Endometrium (tissue), 2 donors: Measurements from ENCODE around the gene SIK1.
"Not testable (repeated sequence)": the region's sequence is repeated elsewhere in the genome, so short reads cannot be mapped to it uniquely, and the experiment has no call there.

Source experiments
- FAIRE-seq: peaks from 2 replicates; lab custom pipeline; 2012; peaks lifted over from hg19 to GRCh38; lab: Jason Lieb, UNC
- donor health status: control.
- donor health status: control.

The SIK1 gene

DNA sequence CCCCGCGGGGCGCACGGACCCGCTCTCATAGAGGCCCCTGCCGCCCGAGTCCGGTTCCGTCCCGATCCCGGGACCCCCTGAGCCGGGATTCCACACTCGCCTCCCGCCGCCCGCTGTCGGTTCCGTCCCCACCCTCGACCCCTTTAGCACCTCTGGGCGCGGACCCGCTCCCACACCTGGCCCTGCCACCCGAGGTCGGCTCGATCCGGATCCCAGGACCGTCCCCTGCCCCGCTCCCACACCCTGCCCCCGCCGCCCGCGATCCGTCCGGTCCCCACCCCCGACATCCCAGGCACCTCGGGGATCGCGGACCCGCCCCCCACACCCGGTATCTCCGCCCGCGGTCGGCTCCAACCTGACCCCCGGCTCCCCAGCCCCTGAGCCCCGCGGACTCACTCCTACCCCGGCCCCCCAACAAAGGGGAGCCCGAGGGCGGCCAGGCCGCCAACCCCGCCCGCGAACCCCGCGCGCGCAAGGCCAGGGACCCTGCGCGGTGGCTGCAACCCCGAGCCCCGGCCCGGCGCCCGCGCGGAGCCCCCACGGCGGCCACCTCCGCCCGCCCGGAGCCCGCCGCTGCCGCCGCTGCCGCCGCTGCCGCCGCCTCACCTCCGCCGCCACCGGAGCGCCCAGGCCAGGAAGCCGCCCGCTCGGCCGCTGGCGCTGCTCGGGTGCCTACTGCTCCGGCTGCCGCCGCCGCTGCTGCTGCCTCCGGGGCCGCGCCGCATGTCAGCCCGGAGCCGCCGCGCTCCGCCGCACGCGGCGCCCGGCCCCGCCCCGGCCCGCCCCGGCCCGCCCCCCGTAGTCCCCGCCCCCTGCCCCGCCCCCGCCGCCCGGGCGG lies at the start of gene SIK1:
TSS of gene SIK1 (minus strand) at position 728 of the 838 bp plus-strand sequence. CDS start 953 bp downstream, outside the sequence.
- not testable (repeated sequence) for FAIRE-seq

DNA sequence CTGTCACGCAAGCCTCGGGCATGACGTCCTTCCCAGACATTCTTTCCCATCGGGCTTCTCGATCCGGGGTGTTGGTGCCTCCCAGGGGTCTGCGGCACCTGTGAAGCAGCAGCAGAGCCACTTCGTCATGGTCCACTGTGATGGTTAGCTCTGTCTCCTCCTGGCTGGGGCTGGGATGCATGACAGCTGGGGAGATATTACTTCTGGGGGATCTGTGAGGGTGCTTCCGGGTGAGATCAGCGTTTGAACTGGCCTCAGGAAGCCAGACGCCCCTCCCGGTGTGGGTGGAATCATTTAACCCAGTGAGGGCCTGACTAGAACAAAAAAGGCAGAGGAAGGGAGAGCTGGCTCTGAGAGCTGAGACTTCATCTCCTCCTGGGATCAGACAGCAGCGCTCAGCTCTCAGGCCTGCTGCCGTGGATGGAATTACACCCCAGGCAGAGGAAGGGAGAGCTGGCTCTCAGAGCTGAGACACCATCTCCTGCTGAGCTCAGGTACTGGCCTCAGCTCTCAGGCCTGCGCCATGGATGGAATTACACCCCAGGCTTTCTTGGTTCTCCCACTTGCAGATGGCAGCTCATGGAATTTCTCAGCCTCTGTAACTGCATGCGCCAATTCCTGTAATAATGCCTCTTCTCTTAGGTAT lies 44.8 kb upstream of the SIK1 start:
- not testable (repeated sequence) for FAIRE-seq

DNA sequence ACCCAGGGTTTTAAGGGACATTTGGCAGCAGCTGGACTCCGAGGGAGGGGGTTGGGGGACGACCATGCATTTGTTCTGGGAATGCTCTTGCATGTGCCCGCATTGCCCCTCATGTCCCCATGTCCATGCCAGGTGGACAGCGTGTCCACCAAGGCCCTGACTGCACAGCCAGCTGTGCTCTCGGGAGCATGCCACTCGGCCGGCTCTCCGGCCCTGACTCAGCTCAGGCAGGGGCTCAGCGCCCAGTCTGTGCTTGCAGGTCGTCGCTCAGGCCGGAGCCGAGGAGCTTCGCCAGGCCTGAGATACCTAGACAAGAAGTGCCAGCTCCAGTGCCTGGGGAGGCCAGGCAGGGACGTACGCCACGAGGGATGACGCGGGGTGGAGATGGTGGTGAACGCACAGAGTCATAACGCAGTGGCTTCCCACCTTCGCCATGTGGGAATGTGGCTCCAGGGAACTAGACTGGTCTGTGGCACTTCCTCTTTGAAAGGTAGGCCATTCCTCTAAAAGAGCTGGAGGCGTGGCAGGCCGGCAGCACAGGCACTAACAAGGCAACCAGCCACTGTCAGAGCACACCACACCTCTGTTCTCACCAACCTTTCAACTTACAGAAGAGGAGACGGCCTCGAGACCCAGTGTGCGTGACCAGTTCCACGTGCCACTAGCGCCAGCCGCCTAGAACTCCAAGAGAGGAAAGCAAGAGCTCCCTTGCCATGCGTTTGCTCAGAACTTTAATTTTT lies 43.0 kb upstream of the SIK1 start:
- FAIRE-seq: not testable (repeated sequence)

- FAIRE-seq: no peak
Observed at GRCh38 chr21:43467785-43468184, 40.9 kb upstream of the SIK1 start.

DNA sequence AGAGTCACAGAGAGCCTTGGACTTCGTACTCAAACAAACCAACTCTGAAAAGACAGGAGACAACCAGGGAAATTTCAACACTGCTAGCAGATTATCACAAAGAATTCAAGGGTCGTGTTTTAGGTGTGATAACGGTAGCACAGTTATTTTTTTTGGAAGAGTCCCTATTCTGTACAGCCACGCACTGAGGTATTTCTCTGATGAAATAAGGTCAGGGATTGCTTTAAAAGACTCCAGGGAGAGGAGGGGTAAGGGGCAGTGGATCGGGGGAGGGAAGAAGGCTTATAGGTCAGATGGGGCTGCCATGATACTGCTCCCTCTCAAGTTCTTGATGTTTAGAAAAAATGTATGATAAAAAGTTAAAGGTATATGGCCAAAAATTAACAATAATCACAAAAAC lies 38.2 kb upstream of the SIK1 start:
- FAIRE-seq: not testable (repeated sequence)

DNA sequence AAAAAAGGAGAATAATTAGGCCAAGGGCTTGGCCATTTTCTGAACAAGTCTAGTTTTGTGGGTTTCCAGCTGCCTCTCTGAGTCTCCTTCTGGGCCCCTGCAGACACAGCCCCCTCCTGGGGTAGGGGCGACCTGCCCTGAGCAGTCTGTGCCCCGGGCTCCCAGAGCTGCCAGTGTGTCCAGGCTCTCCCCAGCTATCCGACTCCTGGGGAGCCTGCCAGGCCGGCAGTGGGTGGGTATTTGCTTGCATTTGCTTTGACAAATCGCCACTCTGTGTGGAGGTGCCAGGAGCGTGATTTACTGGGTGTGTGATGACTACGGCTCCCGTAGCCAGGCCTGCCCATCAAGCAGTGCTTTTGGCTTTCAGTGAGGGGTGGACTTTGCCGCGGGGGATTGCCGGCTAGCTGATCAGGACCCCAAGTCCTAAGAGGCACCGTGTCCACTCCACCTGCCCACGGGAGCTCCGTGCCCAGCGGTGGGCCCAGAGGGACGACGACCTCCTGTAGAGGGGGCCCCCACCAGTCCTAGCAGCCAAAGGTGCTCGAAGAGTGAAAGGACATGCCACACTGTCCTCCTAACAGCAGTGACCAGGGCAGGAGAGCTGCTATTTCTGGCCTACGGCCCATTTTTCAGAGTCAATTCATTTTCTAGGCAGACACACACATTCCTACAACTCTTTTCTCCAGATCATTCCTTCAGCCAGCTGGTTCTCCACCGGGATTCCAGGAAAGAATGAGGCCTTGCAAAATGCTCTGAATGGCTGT lies 36.7 kb upstream of the SIK1 start:
- not testable (repeated sequence) for FAIRE-seq

- not testable (repeated sequence) for FAIRE-seq
Observed at GRCh38 chr21:43462932-43463331, 36.0 kb upstream of the SIK1 start.

- FAIRE-seq: not testable (repeated sequence)
Observed at GRCh38 chr21:43460475-43460874, 33.5 kb upstream of the SIK1 start.

DNA sequence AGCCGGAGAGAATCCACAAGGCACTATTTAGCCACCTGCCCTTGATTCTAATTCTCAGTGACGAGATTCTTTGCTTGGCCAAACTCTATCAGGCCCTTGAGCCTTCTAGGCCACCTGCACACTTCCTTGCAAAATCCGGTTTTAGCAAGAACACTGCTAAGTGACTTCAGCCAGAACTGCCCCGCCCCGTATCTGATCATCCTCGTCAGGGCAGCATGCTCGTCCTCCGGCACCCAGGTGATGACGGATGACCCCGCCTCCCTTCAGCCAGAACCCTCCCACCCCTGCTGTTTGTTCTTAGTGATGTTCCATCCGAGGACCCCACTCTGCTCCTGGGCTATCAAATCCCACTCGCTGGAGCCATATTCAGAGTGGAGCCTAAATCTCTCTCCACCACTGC lies 32.1 kb upstream of the SIK1 start:
- FAIRE-seq: not testable (repeated sequence)

DNA sequence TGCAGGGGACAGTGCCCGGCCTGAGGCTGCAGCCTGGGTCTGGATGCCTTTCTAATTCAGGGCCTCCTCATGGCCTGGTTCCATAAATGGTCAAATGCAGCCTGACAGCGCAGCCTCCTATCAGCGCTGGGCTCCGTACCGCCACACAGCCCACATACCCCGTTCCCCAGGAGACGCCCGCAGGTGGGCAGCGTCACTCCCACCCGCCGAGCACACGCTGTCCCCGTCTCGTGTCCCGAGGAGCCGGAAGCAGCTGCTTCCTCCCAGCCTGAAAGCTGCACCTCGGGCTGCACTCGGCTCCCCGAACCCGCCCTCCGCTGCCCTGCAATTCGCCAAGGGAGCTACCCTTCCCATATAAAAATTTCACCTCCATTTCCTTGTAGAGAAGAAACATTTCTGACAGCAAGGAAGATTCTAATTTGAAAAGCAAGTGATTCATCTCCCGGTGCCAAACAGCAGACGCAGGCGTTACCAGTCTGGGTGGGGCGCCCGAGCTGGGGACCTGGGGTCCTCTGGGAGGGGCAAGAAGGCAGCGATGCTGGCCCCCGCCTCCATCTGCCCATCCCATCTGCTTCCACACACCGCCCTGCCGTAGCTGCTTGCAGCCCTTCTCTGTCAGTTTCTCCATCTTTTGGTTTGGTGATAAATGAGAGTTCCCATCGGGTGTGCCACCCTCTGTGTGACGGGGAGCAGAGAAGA lies 29.8 kb upstream of the SIK1 start:
- FAIRE-seq: not testable (repeated sequence)

DNA sequence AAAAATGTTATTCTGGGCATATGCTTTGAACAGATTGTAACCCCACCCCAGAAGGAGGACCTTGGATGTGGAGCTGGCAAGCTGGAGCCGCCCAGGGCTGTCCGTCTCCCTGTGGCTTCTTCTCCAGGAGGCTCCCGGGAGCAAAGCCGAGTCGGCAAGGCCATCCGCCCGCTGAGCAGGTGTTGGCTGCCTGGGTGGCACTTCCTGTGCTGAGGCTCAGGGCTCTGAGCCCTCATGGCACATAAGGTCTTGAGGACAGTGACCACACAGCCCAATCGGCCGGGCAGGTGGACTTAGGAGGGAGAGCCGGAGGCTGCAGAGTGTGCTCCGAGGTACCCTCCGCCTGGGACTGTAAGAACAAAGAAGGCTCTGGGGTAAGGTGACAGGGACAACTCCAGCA lies 28.8 kb upstream of the SIK1 start:
- FAIRE-seq: not testable (repeated sequence)

GRCh38 chr21:43454176-43454575 lies 27.2 kb upstream of the SIK1 start:
- FAIRE-seq: not testable (repeated sequence)

GRCh38 chr21:43451850-43452249 lies 24.9 kb upstream of the SIK1 start:
- FAIRE-seq: not testable (repeated sequence)

GRCh38 chr21:43450287-43450686 lies 23.4 kb upstream of the SIK1 start:
- FAIRE-seq: not testable (repeated sequence)

GRCh38 chr21:43447353-43447977 lies 20.5 kb upstream of the SIK1 start:
- not testable (repeated sequence) for FAIRE-seq

- FAIRE-seq: not testable (repeated sequence)
Observed at GRCh38 chr21:43446277-43446932, 19.5 kb upstream of the SIK1 start.

DNA sequence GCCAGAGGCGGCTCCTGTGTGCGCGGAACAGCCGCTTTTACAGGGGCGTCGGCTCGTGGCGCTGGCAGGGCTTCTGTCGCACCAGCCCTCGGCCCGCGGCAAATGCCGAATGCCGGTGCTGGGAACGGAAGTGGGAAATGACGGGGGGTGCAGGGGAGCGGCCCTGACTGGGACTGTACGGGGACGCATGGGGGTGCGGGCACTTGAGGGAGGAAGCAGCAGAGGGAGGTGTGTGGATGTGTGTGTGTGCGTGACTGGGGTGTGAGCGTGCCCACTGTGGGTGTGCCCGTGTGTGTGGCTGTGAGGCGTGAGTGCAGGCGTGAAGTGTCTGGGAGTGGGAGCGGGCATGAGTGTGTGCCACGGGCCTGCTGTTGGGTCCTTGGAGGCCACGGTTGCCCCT lies 17.6 kb upstream of the SIK1 start:
- not testable (repeated sequence) for FAIRE-seq

DNA sequence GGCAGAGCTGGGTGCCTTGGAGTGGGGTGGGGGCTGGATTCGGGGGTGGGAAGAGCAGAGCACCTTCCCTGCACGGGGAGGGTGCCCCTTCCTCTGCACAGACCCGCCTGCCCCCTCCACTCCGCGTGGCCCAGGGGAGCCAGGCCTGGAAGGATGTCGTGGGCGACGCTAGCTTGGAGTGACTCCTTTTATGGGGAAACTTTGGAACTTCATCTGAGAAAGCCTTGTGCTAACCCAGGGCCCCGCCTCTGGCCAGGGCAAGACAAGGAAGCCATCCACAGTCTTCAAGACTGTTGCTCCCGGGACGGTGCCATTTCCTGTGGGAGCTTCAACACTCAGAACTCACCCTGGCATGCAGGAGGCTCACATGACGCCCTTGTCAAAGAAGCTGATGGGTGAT lies 15.6 kb upstream of the SIK1 start:
- not testable (repeated sequence) for FAIRE-seq

DNA sequence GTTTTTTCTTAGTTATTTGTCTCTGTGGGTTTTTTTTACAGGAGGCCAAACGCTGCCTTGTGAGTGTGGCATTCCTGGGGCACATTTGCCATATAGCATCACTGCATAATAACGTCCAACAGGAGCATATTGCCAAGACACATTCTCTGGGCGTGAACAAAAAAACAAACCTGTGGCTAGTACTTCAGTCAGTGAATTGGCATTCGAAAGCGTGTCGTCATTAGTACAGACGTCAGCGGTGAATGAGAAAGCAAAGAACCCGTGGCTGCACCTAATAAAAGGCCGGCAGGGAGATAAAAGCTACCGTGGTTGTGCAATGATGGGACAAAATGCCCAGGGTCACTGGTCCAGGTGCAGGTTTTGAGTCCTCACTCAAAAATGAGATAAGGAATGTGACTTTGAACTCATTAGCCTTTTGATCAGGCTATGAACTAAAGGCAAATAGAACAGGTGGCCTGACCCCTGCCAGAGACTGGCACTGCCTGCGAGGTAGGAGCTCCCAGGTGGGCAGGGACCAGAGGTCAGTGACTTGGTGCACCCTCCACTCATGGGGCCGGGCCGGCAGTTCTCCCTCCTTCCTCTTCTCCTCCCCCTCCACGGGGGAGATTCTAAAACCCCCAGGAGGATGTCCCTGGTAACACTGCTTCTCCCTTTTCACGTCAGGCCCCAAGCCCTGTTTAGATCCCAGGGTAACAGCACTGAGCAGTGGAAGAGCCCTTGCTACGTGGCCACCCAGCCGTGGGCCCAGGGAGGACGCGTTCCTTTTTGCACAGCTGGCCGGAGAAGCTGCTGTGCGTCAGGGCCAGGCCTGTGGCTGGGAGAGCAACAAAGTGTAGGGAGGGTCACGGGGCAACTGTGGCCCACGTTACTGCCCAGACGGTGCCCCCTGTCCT lies 14.2 kb upstream of the SIK1 start:
- FAIRE-seq: not testable (repeated sequence)
